HG03159 (cell line): Measurements from ENCODE around the gene MZT1.

Experiments
- ATAC-seq: cut with Tn5 transposase; IDR thresholded peaks from one replicate; pipeline ENCODE4 v1.9.1; 2021; ENCODE audit warnings: mild to moderate bottlenecking, moderate library complexity; ENCODE audit not compliant: unreplicated experiment

Gene MZT1

DNA sequence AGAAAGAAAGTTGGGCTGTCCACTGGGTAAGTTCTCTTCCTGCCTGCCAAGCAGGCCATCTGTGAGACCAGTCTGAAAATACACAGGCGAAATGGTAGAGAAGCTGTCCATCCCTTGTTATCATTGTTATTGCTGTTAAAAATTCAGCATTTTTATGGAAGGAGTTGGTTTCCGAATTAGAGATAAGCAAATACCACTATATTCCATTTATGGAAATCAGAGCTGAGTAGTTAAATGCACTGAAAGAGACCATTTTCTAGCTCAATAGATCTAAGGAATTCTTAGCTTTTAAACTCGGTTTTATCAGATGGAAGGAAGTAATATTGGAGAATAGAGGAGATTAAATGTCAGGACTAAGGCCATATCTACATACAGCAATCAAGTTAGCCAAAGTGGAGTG, 40.7 kb downstream of the MZT1 start:
- no peak for ATAC-seq

DNA sequence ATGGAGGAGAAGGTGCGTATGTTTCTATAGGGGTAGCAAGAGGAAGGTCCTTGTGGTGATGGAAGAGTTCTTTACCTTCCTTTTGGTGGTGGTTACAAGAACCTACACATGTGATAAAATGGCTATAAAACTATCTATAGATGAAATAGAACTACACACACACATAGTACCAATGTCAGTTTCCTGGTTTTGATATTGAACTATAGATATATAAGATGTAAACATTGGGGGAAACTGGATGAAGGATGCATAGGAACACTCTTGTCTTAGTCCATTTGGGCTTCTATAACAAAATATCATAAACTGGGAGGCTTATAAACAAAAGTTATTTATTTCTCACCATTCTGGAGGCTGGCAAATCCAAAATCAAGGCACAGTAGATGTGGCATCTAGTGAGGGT, 47.1 kb downstream of the MZT1 start:
- no peak for ATAC-seq

- no peak for ATAC-seq
These were observed 49.1 kb downstream of the MZT1 start for GRCh38 chr13:72678312-72678711.

GRCh38 chr13:72677431-72677830, 50.0 kb downstream of the MZT1 start:
- no peak for ATAC-seq

DNA sequence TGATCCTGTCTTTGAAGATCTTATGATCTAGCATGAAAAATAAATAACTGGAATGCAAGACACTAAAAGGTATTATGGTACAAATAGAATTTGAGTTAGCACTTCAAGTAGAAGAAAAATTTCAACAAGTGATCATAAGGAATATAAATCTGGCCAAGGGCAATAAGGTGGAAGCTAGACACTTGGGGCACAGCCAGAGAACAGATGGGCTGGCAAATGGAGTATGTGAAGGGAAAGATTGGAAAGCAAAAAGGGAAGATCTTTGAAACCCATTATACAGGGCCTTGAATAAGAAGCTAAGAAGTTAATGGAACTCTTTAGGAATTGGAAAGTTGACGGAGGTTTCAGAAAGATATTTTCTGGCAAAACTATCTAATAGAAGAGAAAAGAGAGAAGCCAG, 61.0 kb downstream of the MZT1 start:
- no peak for ATAC-seq

DNA sequence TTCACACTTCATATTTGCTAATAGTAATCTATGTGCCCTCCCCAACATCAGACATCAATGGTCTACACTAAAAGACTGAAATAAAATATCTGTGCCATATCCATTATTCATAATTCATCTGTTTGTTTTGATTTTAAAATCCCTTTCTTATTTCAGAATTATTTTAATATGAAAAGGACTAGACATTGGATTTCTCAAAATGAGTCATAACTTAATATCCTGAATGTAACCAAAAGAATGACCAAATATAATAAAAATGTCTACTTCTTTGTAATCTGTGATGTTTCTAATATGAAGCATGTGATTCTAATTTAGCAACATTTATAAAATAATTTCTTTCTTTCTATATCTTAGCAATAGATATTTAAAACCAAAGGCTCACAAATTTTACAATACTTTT, 64.9 kb downstream of the MZT1 start:
- no peak for ATAC-seq
